CD4-positive, alpha-beta T cell treated with Interleukin-21 for 1 hour (primary cell): ENCODE data around the gene DRICH1.
"Not testable (repeated sequence)": the region's sequence is repeated elsewhere in the genome, so short reads cannot be mapped to it uniquely, and the experiment has no call there.

Experiments used
- DNase-seq: peaks from one replicate; pipeline ENCODE4 v3.0.0-alpha.2; 2020

DRICH1 gene

DNA sequence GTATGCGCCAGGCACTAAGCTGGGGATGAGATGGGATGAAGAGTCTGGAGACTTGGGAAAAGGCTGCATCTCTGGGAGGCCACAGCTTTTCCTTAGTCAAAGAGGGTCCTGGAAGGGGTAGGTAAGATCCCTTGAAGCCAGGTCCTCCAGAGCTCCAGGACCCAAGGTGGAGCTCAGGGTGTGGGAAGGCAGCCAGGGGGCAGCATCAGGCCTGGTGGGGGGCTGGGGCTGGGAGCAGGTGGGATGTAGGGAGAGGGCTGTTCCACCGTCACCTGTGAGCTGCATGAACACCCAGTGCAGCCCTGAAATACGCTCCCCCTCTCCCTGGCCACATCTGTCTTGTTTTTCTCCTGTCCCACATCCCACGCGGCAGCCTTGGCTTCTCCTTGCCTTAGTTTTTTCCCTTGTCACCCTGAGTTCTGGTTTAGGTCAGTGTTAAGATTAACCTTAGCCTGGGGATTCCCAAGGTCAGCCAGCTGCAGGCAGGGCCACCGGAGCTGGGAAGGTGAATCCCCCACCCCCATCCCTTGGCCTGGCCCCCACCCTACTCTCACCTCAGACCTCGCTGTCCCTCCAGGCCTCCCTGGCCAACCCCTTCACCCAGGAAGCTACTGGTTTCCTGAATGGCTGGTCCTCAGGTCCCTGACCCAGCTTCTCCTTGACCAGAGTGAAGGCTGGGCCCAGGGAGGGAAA, 34.4 kb downstream of the DRICH1 start:
- DNase-seq = not testable (repeated sequence)

DNA sequence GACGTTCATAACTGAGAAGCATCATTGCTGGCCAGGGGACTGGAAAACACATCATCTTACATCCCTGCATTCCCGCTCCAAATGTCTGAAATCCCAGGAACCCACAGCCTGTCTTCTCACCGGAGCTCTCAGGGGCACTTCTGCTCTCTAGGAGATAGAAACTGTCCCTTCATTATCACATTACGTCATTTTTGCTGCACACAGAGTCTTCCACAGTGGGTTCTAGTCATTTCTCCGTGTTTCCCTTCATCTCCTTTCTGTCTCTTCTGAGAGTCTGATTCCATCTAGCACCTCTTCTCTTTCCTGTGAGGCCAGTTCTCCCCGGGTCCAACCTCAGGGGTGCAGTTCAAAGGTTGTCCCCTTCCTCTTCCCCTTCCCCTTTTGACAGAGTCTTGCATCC, 36.2 kb downstream of the DRICH1 start:
- not testable (repeated sequence) for DNase-seq

- DNase-seq = no peak
Observed at GRCh38 chr22:23591846-23592245, 40.3 kb downstream of the DRICH1 start.

- peak; percentile 42 for DNase-seq
Observed at GRCh38 chr22:23591201-23591791, 40.8 kb downstream of the DRICH1 start.

- no peak for DNase-seq
Observed at GRCh38 chr22:23583836-23584235, 48.3 kb downstream of the DRICH1 start.

GRCh38 chr22:23583153-23583552, 49.0 kb downstream of the DRICH1 start:
- DNase-seq = no peak

DNA sequence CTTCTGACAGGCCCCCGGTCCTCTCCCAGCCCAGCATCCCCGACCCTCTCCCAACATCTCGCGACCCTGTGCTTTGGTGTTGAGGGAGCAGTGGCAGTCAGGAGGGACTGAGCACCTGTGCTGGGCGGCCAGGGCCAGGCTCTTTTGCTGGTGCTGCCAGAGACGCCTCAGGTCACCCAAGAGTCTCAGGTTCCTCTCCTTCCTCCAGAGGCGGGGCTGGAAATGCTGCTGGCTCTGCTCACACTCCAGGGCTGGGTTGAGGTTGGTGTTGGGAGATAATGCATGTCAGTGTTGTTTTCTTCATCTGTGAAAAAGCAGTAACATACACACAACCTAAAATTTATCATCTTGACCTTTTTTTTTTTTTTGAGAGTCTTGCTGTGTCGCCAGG, 50.9 kb downstream of the DRICH1 start:
- no peak for DNase-seq

- no peak for DNase-seq
Observed at GRCh38 chr22:23580576-23581259, 51.4 kb downstream of the DRICH1 start.

GRCh38 chr22:23579870-23580575, 52.1 kb downstream of the DRICH1 start, which contains the start of gene IGLL1:
Gene IGLL1, minus strand, starts transcription at chr22:23580290. Its CDS starts 100 bp downstream, at chr22:23580190.
- DNase-seq = no peak

- no peak for DNase-seq
Observed at GRCh38 chr22:23579280-23579679, 52.8 kb downstream of the DRICH1 start.

GRCh38 chr22:23578306-23578705, 53.8 kb downstream of the DRICH1 start:
- DNase-seq = no peak

- DNase-seq = no peak
Observed at GRCh38 chr22:23576681-23577080, 55.4 kb downstream of the DRICH1 start.

GRCh38 chr22:23575601-23576000, 56.5 kb downstream of the DRICH1 start:
- no peak for DNase-seq

GRCh38 chr22:23574877-23575276, 57.2 kb downstream of the DRICH1 start:
- DNase-seq = no peak

DNA sequence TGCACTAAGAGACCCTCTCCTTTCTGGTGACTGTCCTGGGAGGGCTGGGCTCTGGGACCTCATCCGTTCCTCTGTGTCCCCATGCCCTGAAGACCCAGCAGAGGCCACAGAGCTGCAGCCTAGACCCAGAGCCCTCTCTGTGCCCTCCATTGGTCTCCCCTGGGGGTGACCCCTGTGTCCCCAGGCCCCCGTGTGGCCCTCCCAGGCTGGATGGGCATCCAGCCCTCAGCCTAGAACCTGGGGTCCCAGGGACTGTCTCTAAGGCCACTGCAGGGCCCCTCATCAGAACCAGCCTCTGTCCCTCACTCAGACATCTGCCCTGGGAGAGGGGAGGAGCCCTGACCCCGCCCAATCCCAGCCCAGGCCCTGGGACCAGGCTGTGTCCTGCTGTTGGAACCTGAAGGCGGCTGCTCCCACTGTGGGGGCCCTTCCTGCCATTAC, 57.7 kb downstream of the DRICH1 start:
- DNase-seq = no peak

GRCh38 chr22:23573701-23574235, 58.4 kb downstream of the DRICH1 start:
- DNase-seq = not testable (repeated sequence)

DNA sequence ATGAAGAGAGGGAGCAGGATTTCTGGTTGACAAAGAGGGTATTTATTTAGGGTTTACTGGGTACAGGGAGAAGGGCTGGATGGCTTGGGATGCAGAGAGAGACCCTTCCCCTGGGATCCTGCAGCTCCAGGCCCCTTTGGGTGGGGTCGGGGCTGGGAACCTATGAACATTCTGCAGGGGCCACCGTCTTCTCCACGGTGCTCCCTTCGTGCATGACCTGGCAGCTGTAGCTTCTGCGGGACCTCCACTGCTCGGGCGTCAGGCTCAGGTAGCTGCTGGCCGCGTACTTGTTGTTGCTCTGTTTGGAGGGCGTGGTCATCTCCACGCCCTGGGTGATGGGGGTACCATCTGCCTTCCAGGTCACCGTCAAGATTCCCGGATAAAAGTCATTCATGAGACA, 59.0 kb downstream of the DRICH1 start:
- DNase-seq = not testable (repeated sequence)

- no peak for DNase-seq
Observed at GRCh38 chr22:23571486-23571885, 60.6 kb downstream of the DRICH1 start.

DNA sequence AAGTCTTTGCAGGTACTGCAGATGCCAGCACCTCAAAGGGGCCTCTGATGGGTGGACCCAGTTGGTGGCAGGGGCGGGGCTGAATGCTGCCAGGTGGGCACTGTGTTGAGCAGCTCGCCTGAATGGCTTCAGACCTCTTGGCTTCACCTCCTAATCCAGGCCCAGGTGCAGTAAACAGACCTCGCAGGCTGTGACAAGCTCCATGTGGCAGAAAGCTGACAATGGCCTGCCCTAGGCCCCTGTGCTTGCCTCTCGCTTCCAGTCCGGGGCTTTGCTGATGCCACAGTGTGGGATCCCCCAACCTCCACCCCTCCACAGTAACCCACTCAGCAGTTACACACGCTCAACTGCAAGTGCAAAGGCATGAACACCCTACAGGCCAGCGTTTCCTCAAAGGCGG, 61.4 kb downstream of the DRICH1 start:
- no peak for DNase-seq

- no peak for DNase-seq
Observed at GRCh38 chr22:23569716-23570115, 62.4 kb downstream of the DRICH1 start.

- no peak for DNase-seq
Observed at GRCh38 chr22:23569291-23569690, 62.8 kb downstream of the DRICH1 start.

GRCh38 chr22:23566705-23567475, 65.2 kb downstream of the DRICH1 start:
- DNase-seq = no peak
